ENCODE results near the gene NPPB.

The NPPB gene

GRCh38 chr1:11880181-11880575 is 21.4 kb upstream of the NPPB start:
- no peak for DNase-seq (ENCODE audit: extremely low read depth, low read depth)

GRCh38 chr1:11879311-11880180 is 20.8 kb upstream of the NPPB start:
- DNase-seq (ENCODE audit: extremely low read depth, low read depth), result no peak
- no peak for TF ChIP-seq CTCF (IDR thresholded peaks at IDR 0.05; ENCODE audit: low read depth, low read length)

More at GRCh38 chr1:11880181-11880575, 21.4 kb upstream of the NPPB start:
- TF ChIP-seq CTCF (IDR thresholded peaks at IDR 0.05; ENCODE audit: low read depth, low read length), result no peak

GRCh38 chr1:11878891-11879190 is 20.1 kb upstream of the NPPB start:
- DNase-seq (ENCODE audit: extremely low read depth, low read depth), result no peak
- TF ChIP-seq CTCF (IDR thresholded peaks at IDR 0.05; ENCODE audit: low read depth, low read length), result no peak

GRCh38 chr1:11878081-11878890 is 19.5 kb upstream of the NPPB start:
- no peak for TF ChIP-seq CTCF (IDR thresholded peaks at IDR 0.05; ENCODE audit: low read depth, low read length)
- DNase-seq (ENCODE audit: extremely low read depth, low read depth), result no peak

- DNase-seq (ENCODE audit: extremely low read depth, low read depth), result no peak
- no peak for TF ChIP-seq CTCF (IDR thresholded peaks at IDR 0.05; ENCODE audit: low read depth, low read length)
Observed at GRCh38 chr1:11877074-11877473, 18.3 kb upstream of the NPPB start.

- DNase-seq (ENCODE audit: extremely low read depth, low read depth), result no peak
- no peak for TF ChIP-seq CTCF (IDR thresholded peaks at IDR 0.05; ENCODE audit: low read depth, low read length)
Observed at GRCh38 chr1:11875094-11875493, 16.3 kb upstream of the NPPB start.

GRCh38 chr1:11874624-11875023 is 15.9 kb upstream of the NPPB start:
- no peak for DNase-seq (ENCODE audit: extremely low read depth, low read depth)
- no peak for TF ChIP-seq CTCF (IDR thresholded peaks at IDR 0.05; ENCODE audit: low read depth, low read length)

Data from AG09319 (cell line).